Coronary artery (tissue), 2 donors: Measurements from ENCODE around the gene FAM200B.

ENCODE experiments used
- DNase-seq: peaks from one replicate; pipeline ENCODE4 v3.0.0-alpha.2; 2017; ENCODE audit warnings: low spot score
- H3K27ac ChIP-seq, 2 donors: fragments of 200-600 bp; sonication (generic); one replicate each; pipeline ENCODE4 v1.5.1; 2016 to 2019
- H3K4me3 ChIP-seq: fragments of 200-600 bp; sonication (generic); 2 replicates; pipeline ENCODE4 v1.5.1; 2016; ENCODE audit warnings: mild to moderate bottlenecking, moderate library complexity
- CTCF ChIP-seq: fragments of 200-600 bp; sonication (generic); IDR thresholded peaks from one replicate; pipeline ENCODE4 v1.5.1; 2019; ENCODE audit warnings: antibody characterized with exemption

Gene FAM200B

GRCh38 chr4:15667006-15667405 is 14.6 kb upstream of the FAM200B start:
- TF ChIP-seq CTCF = no peak
- H3K27ac ChIP-seq = no peak overlapping the region

GRCh38 chr4:15668566-15669435 is 12.8 kb upstream of the FAM200B start:
- Histone ChIP-seq H3K4me3 (no peak overlapping the region), H3K27ac (no peak overlapping the region)
- TF ChIP-seq CTCF = no peak
- no peak for DNase-seq

More at GRCh38 chr4:15667006-15667405, 14.6 kb upstream of the FAM200B start:
- DNase-seq = no peak
- no peak overlapping the region for H3K4me3 ChIP-seq

- Histone ChIP-seq H3K27ac (no peak overlapping the region), H3K4me3 (no peak overlapping the region)
- no peak for TF ChIP-seq CTCF
- DNase-seq = no peak
These were observed 11.1 kb upstream of the FAM200B start for GRCh38 chr4:15670576-15670975.

- no peak overlapping the region for H3K27ac ChIP-seq
- TF ChIP-seq CTCF = no peak
- H3K4me3 ChIP-seq = no peak overlapping the region
- no peak for DNase-seq
These were observed 9.5 kb upstream of the FAM200B start for GRCh38 chr4:15672101-15672500.

GRCh38 chr4:15673337-15673736 is 8.3 kb upstream of the FAM200B start:
- DNase-seq = no peak
- TF ChIP-seq CTCF = no peak

GRCh38 chr4:15674046-15674445 is 7.6 kb upstream of the FAM200B start:
- TF ChIP-seq CTCF = no peak
- Histone ChIP-seq H3K4me3 (no peak overlapping the region), H3K27ac (no peak overlapping the region)
- DNase-seq = no peak

More at GRCh38 chr4:15673337-15673736, 8.3 kb upstream of the FAM200B start:
- no peak overlapping the region for H3K4me3 ChIP-seq
- no peak overlapping the region for H3K27ac ChIP-seq

- H3K4me3 ChIP-seq = no peak overlapping the region
- TF ChIP-seq CTCF = no peak
- no peak overlapping the region for H3K27ac ChIP-seq
- no peak for DNase-seq
These were observed 6.7 kb upstream of the FAM200B start for GRCh38 chr4:15674926-15675325.
